ENCODE measurements around the gene HOXD1.

HOXD1 gene

DNA sequence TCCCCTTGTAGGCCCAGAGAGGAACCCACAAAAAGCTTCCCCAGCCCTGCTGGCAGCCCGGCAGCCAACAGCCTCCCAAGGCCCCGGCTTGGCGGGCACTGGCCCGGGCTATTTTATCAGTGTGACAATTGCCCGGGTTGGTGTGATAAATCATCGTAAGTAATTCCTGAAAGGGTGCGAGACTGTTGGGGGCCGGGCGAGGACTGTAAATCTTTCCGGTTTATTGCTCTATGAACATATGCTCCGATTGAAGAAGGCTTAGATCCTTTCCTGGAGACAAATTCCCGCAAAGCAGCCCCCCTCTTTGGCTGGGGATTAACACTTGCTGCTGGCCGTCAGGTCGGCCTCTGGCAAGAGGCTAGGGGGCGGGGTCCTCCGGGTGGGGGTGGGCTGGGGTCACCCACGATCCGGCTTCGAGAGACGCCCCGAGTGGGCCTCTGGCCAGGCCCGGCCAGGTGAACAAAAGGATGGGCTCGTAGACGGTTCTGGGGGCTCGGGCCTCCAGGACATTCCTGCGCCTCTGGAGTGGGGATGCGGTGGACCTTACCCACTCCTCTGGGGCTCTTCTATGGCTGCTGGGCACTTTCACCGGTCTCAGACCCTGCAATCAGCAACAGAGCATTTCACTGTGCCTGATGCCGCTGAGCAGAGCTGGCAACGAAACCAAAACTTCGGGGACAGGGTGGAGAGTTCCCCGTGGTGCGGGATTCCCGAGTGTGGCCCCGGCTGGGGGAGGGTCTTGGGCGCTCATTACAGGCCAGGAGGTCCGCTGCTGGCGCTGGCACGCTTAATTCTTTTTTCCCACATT lies 29.4 kb upstream of the HOXD1 start:
- DNase-seq (ENCODE audit: low spot score) = no peak
- H3K9me3 Mint-ChIP-seq = peaks cover 5% of the 10 kb centered on the region
- no peak overlapping the region for H3K27ac Mint-ChIP-seq
- H3K4me3 Mint-ChIP-seq = no peak overlapping the region
- H3K36me3 Mint-ChIP-seq (ENCODE audit: low read depth) = peaks cover 2% of the 10 kb centered on the region
- peaks cover 86% of the 10 kb centered on the region for H3K27me3 Mint-ChIP-seq (ENCODE audit: low read depth)
- no peaks in the 10 kb centered on the region for H3K4me1 Mint-ChIP-seq (ENCODE audit: low read depth)

DNA sequence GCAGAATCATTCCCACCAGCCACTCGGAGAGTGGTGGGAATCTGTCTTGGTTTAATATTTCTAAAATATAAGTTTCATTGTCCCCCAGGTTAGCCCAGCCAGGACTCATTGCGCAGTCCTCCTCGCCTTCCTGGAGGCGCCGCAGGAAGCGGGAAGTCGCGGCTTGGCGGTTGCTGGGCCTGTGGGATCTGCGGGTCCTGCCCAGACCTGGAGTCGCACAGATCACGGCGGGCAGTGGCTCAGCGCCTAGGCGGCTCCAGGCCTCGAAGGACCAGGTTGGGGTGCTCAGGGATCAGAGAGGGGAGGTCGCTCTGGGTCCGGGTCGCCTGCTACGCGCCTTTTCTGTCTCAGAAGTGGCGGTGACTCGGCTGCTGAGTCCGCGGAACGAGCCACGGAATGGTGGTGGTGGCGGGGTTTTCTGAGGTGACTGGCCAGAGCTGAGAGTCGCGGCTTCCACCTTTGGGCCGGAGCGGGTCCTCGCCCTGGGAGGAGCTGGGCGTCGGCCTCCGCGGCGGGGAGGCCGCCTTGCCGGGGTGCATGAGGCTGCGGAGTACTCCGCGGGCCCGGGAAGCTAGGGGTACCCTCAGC lies 28.7 kb upstream of the HOXD1 start:
- no peak overlapping the region for H3K27ac Mint-ChIP-seq
- peaks cover 2% of the 10 kb centered on the region for H3K36me3 Mint-ChIP-seq (ENCODE audit: low read depth)
- DNase-seq (ENCODE audit: low spot score) = no peak
- no peaks in the 10 kb centered on the region for H3K4me1 Mint-ChIP-seq (ENCODE audit: low read depth)
- no peak overlapping the region for H3K4me3 Mint-ChIP-seq
- peaks cover 7% of the 10 kb centered on the region for H3K9me3 Mint-ChIP-seq
- H3K27me3 Mint-ChIP-seq (ENCODE audit: low read depth) = peaks cover 87% of the 10 kb centered on the region

DNA sequence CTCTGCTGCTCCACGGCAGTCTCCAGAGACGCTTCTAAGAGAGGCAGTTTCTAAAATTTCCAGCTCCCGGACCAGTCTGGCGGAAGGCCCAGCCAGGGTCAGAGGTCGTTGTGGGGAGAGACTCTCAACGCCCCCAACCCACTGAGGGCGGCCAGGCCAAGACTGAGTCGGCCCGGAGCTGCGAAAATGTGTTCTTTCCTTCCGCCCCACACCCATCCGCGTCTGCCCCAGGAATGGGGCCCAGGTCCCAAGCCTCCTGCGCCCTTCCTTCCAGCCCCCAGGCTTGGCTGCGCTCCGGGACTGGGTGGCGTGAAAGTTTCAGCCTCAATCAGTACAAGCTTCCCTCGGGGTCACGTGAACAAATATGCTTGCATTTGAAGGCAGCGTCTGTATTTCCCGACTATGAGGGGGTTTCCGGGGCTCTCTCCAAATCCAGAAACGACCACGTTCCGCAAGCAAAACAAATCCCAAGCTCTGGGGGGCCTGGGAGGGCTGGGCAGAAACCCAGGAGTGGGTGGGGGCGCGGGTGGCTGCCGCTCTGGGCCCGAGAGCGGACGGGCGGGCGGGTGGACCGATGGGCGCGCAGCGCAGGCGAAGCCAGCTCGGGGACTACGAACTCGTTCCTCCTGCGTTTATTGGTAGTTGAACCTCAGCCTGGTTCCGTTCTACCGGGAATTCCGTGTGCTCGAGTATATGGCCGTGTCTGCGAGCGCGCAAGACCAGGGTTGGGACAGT lies 28.1 kb upstream of the HOXD1 start:
- H3K9me3 Mint-ChIP-seq = peaks cover 7% of the 10 kb centered on the region
- H3K27ac Mint-ChIP-seq = no peak overlapping the region
- H3K4me3 Mint-ChIP-seq = no peak overlapping the region
- peaks cover 2% of the 10 kb centered on the region for H3K36me3 Mint-ChIP-seq (ENCODE audit: low read depth)
- no peak for DNase-seq (ENCODE audit: low spot score)
- H3K4me1 Mint-ChIP-seq (ENCODE audit: low read depth) = no peaks in the 10 kb centered on the region
- H3K27me3 Mint-ChIP-seq (ENCODE audit: low read depth) = peaks cover 87% of the 10 kb centered on the region

DNA sequence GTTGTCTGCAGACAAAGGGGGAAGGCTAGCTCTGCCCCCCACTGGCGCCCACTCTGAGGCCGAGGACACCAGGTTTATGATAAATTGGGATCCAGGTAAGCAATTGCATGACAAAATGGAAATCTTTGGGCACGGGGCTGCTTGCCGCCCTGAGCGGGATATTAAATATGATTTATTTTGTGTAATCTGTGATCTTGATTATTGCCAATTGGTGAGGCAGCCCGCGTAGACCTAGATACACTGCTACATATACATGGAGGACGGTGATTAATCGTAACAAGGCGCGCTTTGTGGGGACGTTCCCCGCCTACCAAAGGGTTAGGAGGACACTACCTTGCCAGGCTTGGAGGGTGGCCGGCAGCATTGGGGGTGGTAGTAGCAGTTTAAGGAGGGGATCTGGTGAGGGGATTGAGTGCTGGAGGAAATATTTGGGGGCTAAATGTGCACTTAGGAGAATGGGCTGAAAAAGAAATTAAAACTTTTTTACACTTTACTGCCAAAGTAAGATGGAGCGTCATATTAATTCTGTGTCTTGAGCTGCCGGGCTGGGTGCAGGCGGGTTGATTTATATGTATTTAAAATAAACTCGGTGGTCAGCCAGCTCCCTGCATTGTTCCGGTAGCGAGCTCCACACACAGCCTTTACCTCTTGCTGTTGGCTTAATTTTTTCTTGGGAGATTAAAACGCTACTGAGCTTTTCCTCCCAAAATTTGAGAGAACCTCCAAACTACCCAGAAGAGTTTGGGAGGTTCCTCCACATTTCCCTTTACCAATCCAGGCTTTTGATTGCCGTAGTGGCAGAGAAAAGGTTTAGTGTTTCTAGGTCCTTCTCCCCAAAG lies 27.3 kb upstream of the HOXD1 start:
- no peaks in the 10 kb centered on the region for H3K4me1 Mint-ChIP-seq (ENCODE audit: low read depth)
- H3K4me3 Mint-ChIP-seq = no peak overlapping the region
- peak overlapping the region; percentile 55 for H3K27ac Mint-ChIP-seq
- DNase-seq (ENCODE audit: low spot score) = no peak
- H3K27me3 Mint-ChIP-seq (ENCODE audit: low read depth) = peaks cover 88% of the 10 kb centered on the region
- H3K9me3 Mint-ChIP-seq = peaks cover 7% of the 10 kb centered on the region
- H3K36me3 Mint-ChIP-seq (ENCODE audit: low read depth) = peaks cover 2% of the 10 kb centered on the region

DNA sequence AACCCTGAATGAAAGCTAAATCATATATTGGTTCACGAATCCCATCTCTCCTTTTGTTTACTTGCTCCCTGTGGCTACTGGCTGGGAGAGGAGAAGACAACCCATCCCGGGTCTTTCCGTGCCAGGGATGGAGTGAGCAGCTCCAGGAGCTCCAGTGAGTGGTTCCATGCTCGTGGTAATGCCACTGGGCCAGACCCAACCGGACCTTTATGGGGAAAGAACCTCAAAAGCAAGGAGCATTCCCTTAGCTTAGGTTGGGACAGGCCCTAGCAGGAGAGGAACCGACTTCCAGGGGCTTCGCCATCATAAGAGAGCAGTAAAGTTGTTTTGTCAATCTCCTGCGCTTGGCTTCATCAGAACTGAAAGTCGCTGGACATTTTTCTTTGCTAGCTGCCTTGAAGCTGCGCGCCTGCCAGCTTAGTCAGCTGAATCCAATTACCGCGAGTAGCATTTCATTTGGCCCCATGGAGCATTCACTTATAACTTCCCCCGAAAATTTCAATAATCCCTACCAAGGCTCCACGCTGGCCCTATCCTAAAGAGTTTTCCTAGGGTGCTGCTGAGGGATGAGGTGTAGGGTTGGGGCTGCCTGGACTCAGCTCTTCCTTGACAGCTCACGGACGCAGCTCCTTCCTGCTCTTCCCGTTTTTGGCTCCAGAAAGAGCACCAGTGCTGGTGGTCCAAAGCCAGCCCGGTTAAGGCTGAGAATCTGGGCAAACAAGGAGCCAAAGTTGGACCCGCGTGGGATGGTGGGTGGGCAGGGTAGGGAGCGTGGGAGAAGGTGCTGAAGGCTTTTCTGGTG lies 26.4 kb upstream of the HOXD1 start:
- Mint-ChIP-seq H3K36me3 (ENCODE audit: low read depth) (peaks cover 2% of the 10 kb centered on the region), H3K9me3 (peaks cover 7% of the 10 kb centered on the region), H3K4me1 (ENCODE audit: low read depth) (no peaks in the 10 kb centered on the region), H3K27ac (no peak overlapping the region), H3K27me3 (ENCODE audit: low read depth) (peaks cover 90% of the 10 kb centered on the region), H3K4me3 (no peak overlapping the region)
- DNase-seq (ENCODE audit: low spot score) = no peak

DNA sequence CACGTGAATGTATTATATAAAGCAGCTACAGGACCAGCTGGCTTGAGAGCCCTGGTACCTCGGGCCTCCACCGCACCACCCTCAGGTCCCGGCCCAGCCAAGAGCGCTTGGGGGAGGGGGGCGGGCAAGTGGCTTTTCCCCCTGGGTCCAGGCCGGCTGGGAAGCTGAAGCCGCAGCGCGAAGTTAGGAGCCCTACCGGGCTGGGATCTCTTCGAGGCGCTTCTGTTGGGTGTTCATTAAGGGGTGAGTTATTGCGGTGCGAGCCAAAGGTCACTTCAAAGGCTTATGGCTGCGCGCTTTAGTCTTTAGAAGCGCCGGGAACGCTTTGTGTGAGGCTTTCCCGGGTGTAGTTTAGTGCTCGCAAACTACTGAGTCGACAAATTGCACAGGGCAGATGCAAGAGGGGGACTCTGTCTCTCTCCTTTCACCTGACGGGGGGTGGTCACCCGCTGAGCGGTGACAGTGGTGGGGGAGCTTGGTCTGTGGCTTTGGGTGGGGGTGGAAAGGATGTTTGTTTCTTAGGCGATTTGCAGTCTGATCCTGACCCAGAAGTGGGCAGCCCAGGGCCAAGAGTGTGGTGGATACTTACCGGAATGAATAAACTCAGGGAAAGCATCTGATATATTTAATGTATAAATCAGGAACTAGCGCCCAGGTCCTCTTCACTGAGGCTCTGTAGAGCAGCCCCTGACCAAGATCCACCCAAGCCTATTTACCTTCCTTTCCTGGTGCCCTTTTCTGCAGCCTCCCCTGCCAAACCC lies 25.4 kb upstream of the HOXD1 start:
- DNase-seq (ENCODE audit: low spot score) = no peak
- H3K36me3 Mint-ChIP-seq (ENCODE audit: low read depth) = peaks cover 2% of the 10 kb centered on the region
- peaks cover 7% of the 10 kb centered on the region for H3K9me3 Mint-ChIP-seq
- no peak overlapping the region for H3K4me3 Mint-ChIP-seq
- H3K27me3 Mint-ChIP-seq (ENCODE audit: low read depth) = peaks cover 91% of the 10 kb centered on the region
- H3K4me1 Mint-ChIP-seq (ENCODE audit: low read depth) = no peaks in the 10 kb centered on the region
- H3K27ac Mint-ChIP-seq = no peak overlapping the region

DNA sequence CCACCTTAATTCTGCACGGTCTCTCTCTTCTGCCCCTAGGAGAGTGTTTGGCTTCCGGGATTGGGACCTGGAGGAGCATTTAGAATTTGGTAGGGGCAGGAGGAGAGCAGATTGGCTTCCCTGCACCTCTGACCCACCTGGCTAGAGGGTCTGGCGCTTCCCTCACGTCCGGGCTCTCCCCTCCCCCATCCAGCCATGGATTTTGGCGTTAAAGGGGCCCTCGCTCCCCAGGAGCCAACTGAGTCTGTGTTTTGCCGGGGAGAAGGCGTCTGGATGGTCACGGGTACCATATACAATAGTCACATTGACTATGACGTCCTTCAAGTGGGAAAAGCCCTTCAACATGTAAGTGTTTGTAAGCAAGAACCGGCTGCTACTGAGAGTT lies 24.8 kb upstream of the HOXD1 start:
- H3K36me3 Mint-ChIP-seq (ENCODE audit: low read depth) = no peaks in the 10 kb centered on the region
- no peak overlapping the region for H3K4me3 Mint-ChIP-seq
- H3K27ac Mint-ChIP-seq = peak overlapping the region; percentile 9
- DNase-seq (ENCODE audit: low spot score) = no peak
- H3K4me1 Mint-ChIP-seq (ENCODE audit: low read depth) = no peaks in the 10 kb centered on the region
- H3K27me3 Mint-ChIP-seq (ENCODE audit: low read depth) = peaks cover 85% of the 10 kb centered on the region
- H3K9me3 Mint-ChIP-seq = peaks cover 7% of the 10 kb centered on the region

DNA sequence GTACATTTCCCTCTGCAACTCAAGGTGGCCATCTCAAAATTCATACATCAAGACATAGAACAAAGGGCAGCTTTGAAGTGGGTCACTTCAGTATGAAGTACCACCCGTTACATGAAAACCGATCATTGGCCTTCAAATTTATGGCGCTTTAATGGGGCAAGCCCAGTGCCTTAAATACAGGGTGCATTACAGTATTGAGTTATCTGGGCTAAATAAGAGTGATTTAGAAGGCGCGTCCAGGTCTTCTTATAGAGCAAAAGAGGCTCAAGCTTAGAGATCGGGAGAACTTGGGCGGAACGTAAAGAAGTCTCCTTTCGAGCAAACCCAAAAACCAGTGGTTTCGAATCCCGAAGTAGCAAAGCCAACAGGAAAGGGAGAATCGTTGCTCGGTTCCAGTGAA lies 24.3 kb upstream of the HOXD1 start:
- H3K27ac Mint-ChIP-seq = no peak overlapping the region

DNA sequence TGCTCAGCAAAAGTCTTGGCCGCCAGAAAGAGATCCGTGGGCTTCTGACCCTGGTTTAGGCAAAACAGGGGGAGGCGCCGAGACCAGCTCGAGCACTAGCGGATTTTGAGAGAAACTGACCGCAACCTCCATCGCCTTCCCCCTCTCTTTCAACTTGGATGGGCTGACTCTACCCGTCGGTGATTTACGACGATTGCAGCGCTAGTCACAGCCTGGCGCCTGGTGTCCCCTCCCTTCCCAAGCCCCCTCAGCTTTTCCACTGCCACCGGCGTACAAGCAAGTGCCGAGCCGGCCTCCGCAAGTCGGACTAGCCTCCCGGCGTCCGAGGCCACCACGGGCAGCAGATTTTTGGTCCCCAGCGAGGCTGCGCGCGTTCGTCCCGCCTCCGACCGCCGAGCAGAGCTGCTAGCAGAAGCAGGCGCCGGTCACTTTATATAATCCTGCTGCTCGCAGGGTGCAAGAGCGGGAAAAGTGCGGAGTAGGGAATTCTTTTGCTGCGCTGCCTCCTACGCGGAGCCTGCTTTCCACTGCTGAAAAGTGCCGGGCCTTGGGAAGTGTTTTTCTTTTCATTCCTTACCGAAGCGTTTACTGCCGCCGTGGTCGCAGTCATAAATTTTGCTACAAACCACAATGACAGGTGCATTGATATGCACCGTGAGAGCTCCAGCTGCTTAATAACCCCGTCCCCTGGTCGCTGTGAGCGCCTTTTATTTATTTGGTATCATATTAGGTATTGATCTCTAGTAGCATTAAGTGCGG lies 23.7 kb upstream of the HOXD1 start:
- no peaks in the 10 kb centered on the region for H3K4me1 Mint-ChIP-seq (ENCODE audit: low read depth)
- peaks cover 82% of the 10 kb centered on the region for H3K27me3 Mint-ChIP-seq (ENCODE audit: low read depth)
- peaks cover 7% of the 10 kb centered on the region for H3K9me3 Mint-ChIP-seq
- H3K27ac Mint-ChIP-seq = no peak overlapping the region
- DNase-seq (ENCODE audit: low spot score) = no peak
- H3K36me3 Mint-ChIP-seq (ENCODE audit: low read depth) = no peaks in the 10 kb centered on the region
- H3K4me3 Mint-ChIP-seq = no peak overlapping the region

More for the DNA sequence above, 24.3 kb upstream of the HOXD1 start:
- H3K4me1 Mint-ChIP-seq (ENCODE audit: low read depth) = no peaks in the 10 kb centered on the region
- H3K4me3 Mint-ChIP-seq = no peak overlapping the region
- peaks cover 7% of the 10 kb centered on the region for H3K9me3 Mint-ChIP-seq
- DNase-seq (ENCODE audit: low spot score) = no peak
- H3K27me3 Mint-ChIP-seq (ENCODE audit: low read depth) = peaks cover 83% of the 10 kb centered on the region
- no peaks in the 10 kb centered on the region for H3K36me3 Mint-ChIP-seq (ENCODE audit: low read depth)

DNA sequence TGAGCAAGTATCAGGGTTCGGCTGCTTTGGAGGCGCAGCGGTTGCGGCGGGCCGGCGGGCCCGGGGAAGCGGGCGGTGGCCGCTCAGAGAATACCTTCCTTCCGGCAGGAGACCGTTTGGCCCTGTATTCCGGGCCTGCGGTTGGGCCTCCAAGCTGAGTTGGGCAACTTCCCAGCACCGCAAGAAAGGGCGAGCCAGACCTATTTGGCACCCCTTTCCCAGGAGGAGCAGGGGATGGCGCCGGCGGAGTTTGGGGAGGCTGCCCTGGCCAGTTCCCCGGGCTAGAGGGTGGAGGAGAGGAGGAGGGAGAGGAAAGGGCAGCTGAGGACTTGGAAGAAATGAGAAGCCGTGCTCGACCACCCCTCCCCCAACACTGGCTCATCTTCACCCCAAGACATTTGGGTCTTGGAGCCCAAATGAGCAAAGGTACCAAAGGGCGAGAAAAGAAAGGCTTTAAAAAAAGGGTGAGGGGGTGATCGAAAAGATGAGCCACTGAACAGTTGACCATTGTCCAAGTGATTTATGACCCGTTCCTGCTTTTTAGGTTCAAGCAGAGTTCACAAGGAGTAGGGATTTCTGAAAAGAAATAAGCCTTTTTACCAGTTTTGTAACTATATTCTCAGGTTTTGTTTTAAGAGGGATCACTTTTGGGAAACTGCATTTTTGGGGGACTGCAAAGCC lies 23.0 kb upstream of the HOXD1 start:
- Mint-ChIP-seq H3K9me3 (peaks cover 7% of the 10 kb centered on the region), H3K27me3 (ENCODE audit: low read depth) (peaks cover 82% of the 10 kb centered on the region), H3K36me3 (ENCODE audit: low read depth) (no peaks in the 10 kb centered on the region), H3K4me1 (ENCODE audit: low read depth) (no peaks in the 10 kb centered on the region), H3K4me3 (no peak overlapping the region), H3K27ac (no peak overlapping the region)
- no peak for DNase-seq (ENCODE audit: low spot score)

DNA sequence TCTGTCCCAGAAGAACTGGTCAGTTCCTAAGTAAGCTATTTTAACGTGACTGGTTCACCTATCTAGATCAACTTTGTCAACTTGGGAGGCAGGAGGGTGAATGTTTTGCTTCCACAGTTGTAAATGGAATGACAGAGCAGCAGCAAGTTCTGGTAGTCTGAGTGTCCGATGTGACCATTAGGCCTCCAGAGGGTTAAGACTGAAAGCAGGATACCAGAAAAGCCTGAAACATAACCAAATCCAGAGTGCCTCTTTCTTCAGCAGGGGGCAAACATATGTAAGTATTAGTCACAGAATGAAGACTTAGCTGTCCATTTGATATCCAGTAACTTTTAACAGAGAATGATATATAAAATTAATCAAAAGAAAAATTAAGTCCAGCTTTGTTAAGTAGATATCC lies 22.2 kb upstream of the HOXD1 start:
- H3K36me3 Mint-ChIP-seq (ENCODE audit: low read depth) = no peaks in the 10 kb centered on the region
- no peaks in the 10 kb centered on the region for H3K4me1 Mint-ChIP-seq (ENCODE audit: low read depth)
- peaks cover 83% of the 10 kb centered on the region for H3K27me3 Mint-ChIP-seq (ENCODE audit: low read depth)
- peaks cover 7% of the 10 kb centered on the region for H3K9me3 Mint-ChIP-seq
- no peak overlapping the region for H3K4me3 Mint-ChIP-seq
- no peak overlapping the region for H3K27ac Mint-ChIP-seq
- DNase-seq (ENCODE audit: low spot score) = no peak

DNA sequence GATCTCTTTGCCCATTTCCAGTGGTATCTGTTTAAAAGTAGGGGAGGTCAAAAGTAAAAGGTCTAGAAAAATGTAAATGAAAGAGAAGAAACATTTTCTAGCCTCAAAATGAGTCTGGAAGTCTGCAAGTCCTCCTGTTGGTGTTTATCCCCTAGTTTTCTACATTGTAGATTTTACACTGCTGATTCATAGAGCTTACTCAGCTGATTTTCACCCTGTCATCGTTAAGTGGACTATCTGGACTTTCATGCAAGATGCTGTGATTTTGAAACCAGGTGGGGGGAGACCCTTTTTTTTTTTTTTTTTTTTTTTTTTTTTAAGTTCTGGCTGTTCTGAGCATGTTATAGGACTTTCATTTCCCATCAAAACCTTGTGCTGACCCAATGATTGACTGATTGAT lies 21.1 kb upstream of the HOXD1 start:
- DNase-seq (ENCODE audit: low spot score) = no peak
- H3K4me3 Mint-ChIP-seq = no peak overlapping the region
- no peaks in the 10 kb centered on the region for H3K4me1 Mint-ChIP-seq (ENCODE audit: low read depth)
- no peak overlapping the region for H3K27ac Mint-ChIP-seq
- H3K9me3 Mint-ChIP-seq = peaks cover 7% of the 10 kb centered on the region
- no peaks in the 10 kb centered on the region for H3K36me3 Mint-ChIP-seq (ENCODE audit: low read depth)
- peaks cover 79% of the 10 kb centered on the region for H3K27me3 Mint-ChIP-seq (ENCODE audit: low read depth)
